Mucosa of descending colon (tissue), 3 donors: ENCODE data around the gene TMEM263. TPM values are rescaled to one million over a fixed set of nuclear protein-coding genes. Genes with fewer than 3 reads are reported as not detected.

ENCODE experiments used
- ATAC-seq: fragments of 200-7000 bp; cut with Tn5 transposase; one replicate; pipeline ENCODE4 v1.9.1; 2020; ENCODE audit warnings: mild to moderate bottlenecking, moderate library complexity
- DNase-seq, 3 donors: peaks; one replicate each; pipeline ENCODE4 v3.0.0-alpha.2; 2020
- H3K36me3 ChIP-seq: fragments of 200-600 bp; one replicate; pipeline ENCODE4 v1.8.0; 2021; ENCODE audit warnings: low read depth, mild to moderate bottlenecking
- H3K4me1 ChIP-seq: fragments of 200-600 bp; one replicate; pipeline ENCODE4 v1.8.0; 2021; ENCODE audit warnings: low read depth, mild to moderate bottlenecking
- H3K4me3 ChIP-seq: fragments of 200-600 bp; one replicate; pipeline ENCODE4 v1.8.0; 2021; ENCODE audit warnings: mild to moderate bottlenecking
- H3K9me3 ChIP-seq: fragments of 200-600 bp; one replicate; pipeline ENCODE4 v1.8.0; 2021; ENCODE audit warnings: mild to moderate bottlenecking
- CTCF ChIP-seq: fragments of 200-600 bp; IDR thresholded peaks from one replicate; pipeline ENCODE4 v1.8.0; 2022; ENCODE audit warnings: antibody characterized with exemption, mild to moderate bottlenecking
- intact Hi-C, 2 donors: fragments of 100-400 bp; cut with DNase I in 1 of 2; cut with micrococcal nuclease in 1 of 2; formaldehyde crosslinking; loops; one replicate each; pipeline versions ENCODE4 v1.11.0 to v1.11.1; 2022; cut with DNase I, micrococcal nuclease
- total RNA-seq, 3 donors: library from RNA; stranded (reverse); fragmentation: NEBNext Ultra II Directional in 2 of 3; extraction: Animal tissue kit (Norgen Biotek cat#: 25700) in 2 of 3; gene quantifications; one replicate each; pipeline versions ENCODE4 v1.2.1 to v1.2.4, GENCODE V29; 2021 to 2023
- donor health status: DM: no; HTN: no; CAD: no; lungs with moderate emphysema.
- donor health status: DM: no; HTN: no; CAD: no.
- donor health status: DM: no; HTN: yes; CAD: no.

TMEM263 gene
- total RNA-seq, 3 donors from 2014 or later, result 20.3 to 38.6 (median 27.0) TPM

GRCh38 chr12:106974511-106974910 is 18.8 kb downstream of the TMEM263 start:
- peak; percentile 71 for ATAC-seq
- intact Hi-C loops, result no loop called here

GRCh38 chr12:106975098-106975497 is 19.4 kb downstream of the TMEM263 start:
- ATAC-seq (no peak), DNase-seq (no peak)
- Histone ChIP-seq H3K36me3 (no peaks in the 10 kb centered on the region), H3K4me1 (peaks cover 31% of the 10 kb centered on the region), H3K4me3 (no peak overlapping the region), H3K9me3 (no peaks in the 10 kb centered on the region)
- intact Hi-C loops, result no loop called here
- no peak for TF ChIP-seq CTCF

More at GRCh38 chr12:106974511-106974910, 18.8 kb downstream of the TMEM263 start:
- H3K9me3 ChIP-seq, result no peaks in the 10 kb centered on the region
- no peaks in the 10 kb centered on the region for H3K36me3 ChIP-seq
- H3K4me1 ChIP-seq, result peaks cover 31% of the 10 kb centered on the region
- TF ChIP-seq CTCF, result no peak
- no peak for DNase-seq
- H3K4me3 ChIP-seq, result no peak overlapping the region

GRCh38 chr12:106975993-106976658 is 20.4 kb downstream of the TMEM263 start:
- peaks cover 31% of the 10 kb centered on the region for H3K4me1 ChIP-seq
- H3K36me3 ChIP-seq, result no peaks in the 10 kb centered on the region
- H3K4me3 ChIP-seq, result no peak overlapping the region
- ATAC-seq (peak; percentile 84), DNase-seq (no peak)
- H3K9me3 ChIP-seq, result no peaks in the 10 kb centered on the region
- intact Hi-C loops, result no loop called here
- TF ChIP-seq CTCF, result no peak

- intact Hi-C loops, result no loop called here
- no peak for TF ChIP-seq CTCF
- ATAC-seq, result peak; percentile 13
Observed at GRCh38 chr12:106976668-106977067, 21.0 kb downstream of the TMEM263 start.

GRCh38 chr12:106978035-106978800 is 22.5 kb downstream of the TMEM263 start:
- peaks cover 31% of the 10 kb centered on the region for H3K4me1 ChIP-seq
- ATAC-seq (peak; percentile 54), DNase-seq (peak; percentile 61 to 89 (median 72))
- no peak overlapping the region for H3K4me3 ChIP-seq
- H3K36me3 ChIP-seq, result no peaks in the 10 kb centered on the region
- intact Hi-C loops, result no loop called here
- TF ChIP-seq CTCF, result no peak
- H3K9me3 ChIP-seq, result no peaks in the 10 kb centered on the region

More at GRCh38 chr12:106976668-106977067, 21.0 kb downstream of the TMEM263 start:
- no peaks in the 10 kb centered on the region for H3K9me3 ChIP-seq
- H3K4me1 ChIP-seq, result peaks cover 31% of the 10 kb centered on the region
- no peaks in the 10 kb centered on the region for H3K36me3 ChIP-seq
- no peak for DNase-seq
- no peak overlapping the region for H3K4me3 ChIP-seq
